Measurements from ENCODE around the gene ACTR2.

Gene ACTR2

GRCh38 chr2:65317841-65318240 lies 90.2 kb downstream of the ACTR2 start:
- no peaks in the 10 kb centered on the region for H3K79me2 ChIP-seq (ENCODE audit: insufficient read depth, low read depth)
- H3K4me3 ChIP-seq (IDR thresholded peaks at IDR 0.05; ENCODE audit: insufficient read depth, low read depth, low read length), result no peak overlapping the region
- H3K4me2 ChIP-seq, result no peak overlapping the region
- H2AFZ ChIP-seq (ENCODE audit: low read depth), result no peak overlapping the region
- H4K20me1 ChIP-seq (ENCODE audit: insufficient read depth), result no peaks in the 10 kb centered on the region
- H3K27ac ChIP-seq, result no peak overlapping the region
- peaks cover 4% of the 10 kb centered on the region for H3K4me1 ChIP-seq (ENCODE audit: low read depth, poor library complexity, severe bottlenecking)
- H3K36me3 ChIP-seq (ENCODE audit: insufficient read depth), result peaks cover 4% of the 10 kb centered on the region; the same call in 1 of the 2 replicates
- no peaks in the 10 kb centered on the region for H3K27me3 ChIP-seq (ENCODE audit: insufficient read depth, low read depth)
- no peak overlapping the region for H3K9ac ChIP-seq
- TF ChIP-seq, protein P1, sequence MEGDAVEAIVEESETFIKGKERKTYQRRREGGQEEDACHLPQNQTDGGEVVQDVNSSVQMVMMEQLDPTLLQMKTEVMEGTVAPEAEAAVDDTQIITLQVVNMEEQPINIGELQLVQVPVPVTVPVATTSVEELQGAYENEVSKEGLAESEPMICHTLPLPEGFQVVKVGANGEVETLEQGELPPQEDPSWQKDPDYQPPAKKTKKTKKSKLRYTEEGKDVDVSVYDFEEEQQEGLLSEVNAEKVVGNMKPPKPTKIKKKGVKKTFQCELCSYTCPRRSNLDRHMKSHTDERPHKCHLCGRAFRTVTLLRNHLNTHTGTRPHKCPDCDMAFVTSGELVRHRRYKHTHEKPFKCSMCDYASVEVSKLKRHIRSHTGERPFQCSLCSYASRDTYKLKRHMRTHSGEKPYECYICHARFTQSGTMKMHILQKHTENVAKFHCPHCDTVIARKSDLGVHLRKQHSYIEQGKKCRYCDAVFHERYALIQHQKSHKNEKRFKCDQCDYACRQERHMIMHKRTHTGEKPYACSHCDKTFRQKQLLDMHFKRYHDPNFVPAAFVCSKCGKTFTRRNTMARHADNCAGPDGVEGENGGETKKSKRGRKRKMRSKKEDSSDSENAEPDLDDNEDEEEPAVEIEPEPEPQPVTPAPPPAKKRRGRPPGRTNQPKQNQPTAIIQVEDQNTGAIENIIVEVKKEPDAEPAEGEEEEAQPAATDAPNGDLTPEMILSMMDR (conservative IDR thresholded peaks at IDR 0.05; ENCODE audit: low read depth, low read length), result no peak

DNA sequence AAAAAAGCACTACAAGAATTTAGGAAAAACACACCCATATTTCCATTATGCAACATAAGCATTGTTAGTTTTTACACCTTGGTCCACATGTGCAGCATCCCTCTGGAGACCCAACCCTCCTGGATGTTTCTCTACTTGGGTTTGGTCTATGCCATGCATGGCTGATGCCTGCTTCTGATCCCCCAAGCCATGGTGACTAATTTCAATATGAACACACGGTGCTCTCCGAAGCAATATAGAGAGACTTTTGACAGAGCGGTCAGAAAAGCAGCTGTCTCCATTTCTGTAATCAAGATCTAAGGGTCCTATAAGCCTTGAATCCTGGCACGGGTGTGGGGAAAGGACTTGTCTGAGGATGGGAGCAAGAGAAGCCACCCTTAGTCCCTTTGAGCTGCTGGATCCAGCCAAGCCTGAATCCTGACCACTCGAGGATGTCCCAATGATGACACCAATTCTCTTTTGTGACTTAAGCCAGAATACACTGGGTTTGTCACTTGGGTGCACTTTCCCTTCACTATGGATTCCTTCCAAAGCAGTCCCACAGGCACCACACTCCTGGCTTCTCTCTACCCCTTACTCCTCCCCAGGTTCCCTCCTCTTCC lies 91.5 kb downstream of the ACTR2 start:
- Histone ChIP-seq H3K27ac (no peak overlapping the region), H3K4me3 (IDR thresholded peaks at IDR 0.05; ENCODE audit: insufficient read depth, low read depth, low read length) (no peak overlapping the region), H2AFZ (ENCODE audit: low read depth) (no peak overlapping the region), H3K27me3 (ENCODE audit: insufficient read depth, low read depth) (no peaks in the 10 kb centered on the region), H3K4me1 (ENCODE audit: low read depth, poor library complexity, severe bottlenecking) (peaks cover 18% of the 10 kb centered on the region), H3K79me2 (ENCODE audit: insufficient read depth, low read depth) (no peaks in the 10 kb centered on the region), H4K20me1 (ENCODE audit: insufficient read depth) (no peaks in the 10 kb centered on the region), H3K36me3 (ENCODE audit: insufficient read depth) (no peaks in the 10 kb centered on the region), H3K9ac (no peak overlapping the region), H3K4me2 (no peak overlapping the region)
- TF ChIP-seq, protein P1 (conservative IDR thresholded peaks at IDR 0.05; ENCODE audit: low read depth, low read length), result no peak

GRCh38 chr2:65319674-65320041 lies 92.0 kb downstream of the ACTR2 start:
- no peak overlapping the region for H3K4me3 ChIP-seq (IDR thresholded peaks at IDR 0.05; ENCODE audit: insufficient read depth, low read depth, low read length)
- H4K20me1 ChIP-seq (ENCODE audit: insufficient read depth), result no peaks in the 10 kb centered on the region
- peaks cover 19% of the 10 kb centered on the region for H3K4me1 ChIP-seq (ENCODE audit: low read depth, poor library complexity, severe bottlenecking)
- no peak overlapping the region for H2AFZ ChIP-seq (ENCODE audit: low read depth)
- H3K4me2 ChIP-seq, result no peak overlapping the region
- no peak overlapping the region for H3K9ac ChIP-seq
- TF ChIP-seq, protein P1 (conservative IDR thresholded peaks at IDR 0.05; ENCODE audit: low read depth, low read length), result no peak
- H3K27ac ChIP-seq, result no peak overlapping the region
- H3K79me2 ChIP-seq (ENCODE audit: insufficient read depth, low read depth), result no peaks in the 10 kb centered on the region
- H3K27me3 ChIP-seq (ENCODE audit: insufficient read depth, low read depth), result no peaks in the 10 kb centered on the region
- H3K36me3 ChIP-seq (ENCODE audit: insufficient read depth), result no peaks in the 10 kb centered on the region

DNA sequence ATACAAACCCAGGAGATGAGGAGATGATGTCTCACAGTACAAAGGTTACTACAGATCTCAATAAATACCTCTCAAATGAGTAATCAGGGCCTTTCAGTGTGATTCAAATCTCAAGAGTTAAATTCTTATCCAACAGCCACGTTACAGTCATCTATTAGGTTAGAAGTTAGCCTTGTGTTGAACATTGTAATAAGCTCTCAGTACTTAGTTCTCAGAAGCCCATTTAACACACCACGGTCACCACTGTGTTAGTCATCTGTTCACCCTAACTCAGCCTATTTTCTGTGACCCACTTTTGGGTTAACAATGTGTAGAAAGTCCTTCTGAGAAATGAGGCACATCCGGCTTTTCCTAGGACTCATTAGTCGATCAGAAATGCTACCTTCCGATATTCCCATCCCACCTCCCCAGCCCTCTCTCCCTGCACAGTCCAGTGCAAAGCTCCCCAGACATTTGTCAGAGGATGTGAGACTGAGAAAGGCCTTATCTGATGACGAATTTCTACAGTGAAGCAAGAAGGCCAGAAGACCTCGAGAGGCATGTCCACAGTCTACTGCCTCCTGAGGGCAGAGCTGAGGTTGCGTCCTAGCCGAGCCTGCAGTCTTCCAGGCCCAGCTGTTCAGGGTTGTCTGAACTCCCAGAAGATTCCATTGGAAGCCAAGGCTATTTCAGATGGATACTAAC lies 92.6 kb downstream of the ACTR2 start:
- Histone ChIP-seq H4K20me1 (ENCODE audit: insufficient read depth) (no peaks in the 10 kb centered on the region), H3K4me1 (ENCODE audit: low read depth, poor library complexity, severe bottlenecking) (peaks cover 19% of the 10 kb centered on the region), H3K4me3 (IDR thresholded peaks at IDR 0.05; ENCODE audit: insufficient read depth, low read depth, low read length) (no peak overlapping the region), H3K4me2 (no peak overlapping the region), H3K36me3 (ENCODE audit: insufficient read depth) (no peaks in the 10 kb centered on the region), H3K27me3 (ENCODE audit: insufficient read depth, low read depth) (no peaks in the 10 kb centered on the region), H3K9ac (no peak overlapping the region), H3K27ac (no peak overlapping the region), H3K79me2 (ENCODE audit: insufficient read depth, low read depth) (no peaks in the 10 kb centered on the region), H2AFZ (ENCODE audit: low read depth) (no peak overlapping the region)
- TF ChIP-seq, protein P1 (conservative IDR thresholded peaks at IDR 0.05; ENCODE audit: low read depth, low read length), result no peak
